ENCODE measurements around the gene GADD45GIP1.
"Not testable (repeated sequence)": the region's sequence is repeated elsewhere in the genome, so short reads cannot be mapped to it uniquely, and the experiment has no call there.

GADD45GIP1 gene

GRCh38 chr19:12987781-12988180 lies 30.8 kb upstream of the GADD45GIP1 start:
- no peak for DNase-seq (ENCODE audit: low read depth)

GRCh38 chr19:12987190-12987589 lies 30.2 kb upstream of the GADD45GIP1 start:
- no peak for DNase-seq (ENCODE audit: low read depth)

GRCh38 chr19:12986726-12987125 lies 29.7 kb upstream of the GADD45GIP1 start:
- no peak for DNase-seq (ENCODE audit: low read depth)

- no peak for DNase-seq (ENCODE audit: low read depth)
Observed at GRCh38 chr19:12985049-12985776, 28.2 kb upstream of the GADD45GIP1 start.

- no peak for DNase-seq (ENCODE audit: low read depth)
Observed at GRCh38 chr19:12984683-12985048, 27.6 kb upstream of the GADD45GIP1 start.

GRCh38 chr19:12984143-12984627 lies 27.2 kb upstream of the GADD45GIP1 start:
- no peak for DNase-seq (ENCODE audit: low read depth)

- peak; percentile 62 for DNase-seq (ENCODE audit: low read depth)
Observed at GRCh38 chr19:12983542-12984142, 26.6 kb upstream of the GADD45GIP1 start.

GRCh38 chr19:12983091-12983490 lies 26.1 kb upstream of the GADD45GIP1 start:
- no peak for DNase-seq (ENCODE audit: low read depth)

GRCh38 chr19:12982648-12983047 lies 25.6 kb upstream of the GADD45GIP1 start:
- no peak for DNase-seq (ENCODE audit: low read depth)

GRCh38 chr19:12979974-12980373 lies 23.0 kb upstream of the GADD45GIP1 start:
- DNase-seq (ENCODE audit: low read depth), result no peak

GRCh38 chr19:12976109-12976508 lies 19.1 kb upstream of the GADD45GIP1 start:
- DNase-seq (ENCODE audit: low read depth), result not testable (repeated sequence)

GRCh38 chr19:12975221-12975741 lies 18.3 kb upstream of the GADD45GIP1 start:
- no peak for DNase-seq (ENCODE audit: low read depth)

GRCh38 chr19:12974301-12975220 lies 17.5 kb upstream of the GADD45GIP1 start:
- DNase-seq (ENCODE audit: low read depth), result no peak

- DNase-seq (ENCODE audit: low read depth), result no peak
Observed at GRCh38 chr19:12973236-12973635, 16.2 kb upstream of the GADD45GIP1 start.

GRCh38 chr19:12970070-12970820 lies 13.2 kb upstream of the GADD45GIP1 start:
- no peak for DNase-seq (ENCODE audit: low read depth)

GRCh38 chr19:12969292-12969988 lies 12.4 kb upstream of the GADD45GIP1 start, which contains the start of gene DAND5:
Gene DAND5, plus strand, starts transcription at chr19:12969576. Its CDS starts 85 bp downstream, at chr19:12969661.
- DNase-seq (ENCODE audit: low read depth), result no peak

GRCh38 chr19:12967907-12968306 lies 10.9 kb upstream of the GADD45GIP1 start:
- DNase-seq (ENCODE audit: low read depth), result no peak

- DNase-seq (ENCODE audit: low read depth), result no peak
Observed at GRCh38 chr19:12965812-12966135, 8.8 kb upstream of the GADD45GIP1 start.

GRCh38 chr19:12965017-12965811 lies 8.2 kb upstream of the GADD45GIP1 start:
- DNase-seq (ENCODE audit: low read depth), result peak; percentile 56

- no peak for DNase-seq (ENCODE audit: low read depth)
Observed at GRCh38 chr19:12959481-12959880, 2.5 kb upstream of the GADD45GIP1 start.

Data from iris pigment epithelial cell (primary cell).